Tibial nerve (tissue), 4 donors: ENCODE data around the gene ETNK1.

Source experiments
- CTCF ChIP-seq, 5 experiments: fragments of 200-600 bp in 3 of 5; fragments of 450-650 bp in 2 of 5; sonication (generic) in 3 of 5; IDR thresholded peaks; one replicate each; pipeline ENCODE4 v1.5.1; 2016 to 2019; ENCODE audit warnings: antibody characterized with exemption in 5 of 5, mild to moderate bottlenecking in 3 of 5, moderate library complexity in 2 of 5
- EP300 ChIP-seq, 2 donors: sonication (generic); formaldehyde crosslinking; IDR thresholded peaks; one replicate each; pipeline ENCODE4 v1.6.1; 2017; ENCODE audit warnings: antibody characterized with exemption in 2 of 2, mild to moderate bottlenecking in 1 of 2
- POLR2A ChIP-seq, 2 donors: fragments of 450-650 bp; IDR thresholded peaks; one replicate each; pipeline ENCODE4 v1.6.1; 2017; ENCODE audit warnings: antibody characterized with exemption in 2 of 2, mild to moderate bottlenecking in 2 of 2, moderate library complexity in 2 of 2

GRCh38 chr12:22610131-22610530 lies 14.8 kb upstream of the ETNK1 start:
- TF ChIP-seq CTCF (IDR thresholded peaks at IDR 0.05) (no peak), POLR2A (IDR thresholded peaks at IDR 0.05) (no peak), EP300 (IDR thresholded peaks at IDR 0.05) (no peak)
